HCT116 (cell line): ENCODE results near the gene STARD5.

ENCODE experiments used
- RAD21 ChIP-seq: IDR thresholded peaks from 2 replicates; pipeline ENCODE4 v1.6.1; 2012; ENCODE audit warnings: low read depth, mild to moderate bottlenecking
- ZNF274 ChIP-seq: fragments of 200-500 bp; sonication (Bioruptor generic); IDR thresholded peaks from 2 replicates; pipeline ENCODE4 v1.6.1; 2014; ENCODE audit warnings: mild to moderate bottlenecking, low read depth, low read length, inconsistent platforms
- TF ChIP-seq, protein P1 (sequence below), 3 experiments: fragments of 200-600 bp in 1 of 3; sonication (generic) in 1 of 3; IDR thresholded peaks in 2 of 3; conservative IDR thresholded peaks in 1 of 3; 2 replicates each; pipeline ENCODE4 v1.5.1; 2012 to 2017; ENCODE audit warnings: low read depth in 2 of 3, low read length in 2 of 3, antibody characterized with exemption in 1 of 3, borderline replicate concordance in 1 of 3, control low read depth in 1 of 3, mild to moderate bottlenecking in 1 of 3, mixed read lengths in 1 of 3, mixed run types in 1 of 3, moderate library complexity in 1 of 3; ENCODE audit not compliant: insufficient read depth in 1 of 3

GRCh38 chr15:81338170-81339007 lies 14.4 kb upstream of the STARD5 start:
- TF ChIP-seq RAD21, result no peak
- TF ChIP-seq, protein P1, sequence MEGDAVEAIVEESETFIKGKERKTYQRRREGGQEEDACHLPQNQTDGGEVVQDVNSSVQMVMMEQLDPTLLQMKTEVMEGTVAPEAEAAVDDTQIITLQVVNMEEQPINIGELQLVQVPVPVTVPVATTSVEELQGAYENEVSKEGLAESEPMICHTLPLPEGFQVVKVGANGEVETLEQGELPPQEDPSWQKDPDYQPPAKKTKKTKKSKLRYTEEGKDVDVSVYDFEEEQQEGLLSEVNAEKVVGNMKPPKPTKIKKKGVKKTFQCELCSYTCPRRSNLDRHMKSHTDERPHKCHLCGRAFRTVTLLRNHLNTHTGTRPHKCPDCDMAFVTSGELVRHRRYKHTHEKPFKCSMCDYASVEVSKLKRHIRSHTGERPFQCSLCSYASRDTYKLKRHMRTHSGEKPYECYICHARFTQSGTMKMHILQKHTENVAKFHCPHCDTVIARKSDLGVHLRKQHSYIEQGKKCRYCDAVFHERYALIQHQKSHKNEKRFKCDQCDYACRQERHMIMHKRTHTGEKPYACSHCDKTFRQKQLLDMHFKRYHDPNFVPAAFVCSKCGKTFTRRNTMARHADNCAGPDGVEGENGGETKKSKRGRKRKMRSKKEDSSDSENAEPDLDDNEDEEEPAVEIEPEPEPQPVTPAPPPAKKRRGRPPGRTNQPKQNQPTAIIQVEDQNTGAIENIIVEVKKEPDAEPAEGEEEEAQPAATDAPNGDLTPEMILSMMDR (IDR thresholded peaks at IDR 0.05 in 2 of 3, conservative IDR thresholded peaks at IDR 0.05 in 1 of 3; ENCODE audit: borderline replicate concordance in 1 of 3, insufficient read depth in 1 of 3, low read depth in 2 of 3, low read length in 2 of 3), result no peak
- no peak for TF ChIP-seq ZNF274
